Measurements from ENCODE around the gene CLDN3. TPM values are rescaled to one million over a fixed set of nuclear protein-coding genes. Genes with fewer than 3 reads are reported as not detected.

Gene CLDN3
- total RNA-seq, 4 donors from 2014 or later: 55.3 to 944 (median 831) TPM

DNA sequence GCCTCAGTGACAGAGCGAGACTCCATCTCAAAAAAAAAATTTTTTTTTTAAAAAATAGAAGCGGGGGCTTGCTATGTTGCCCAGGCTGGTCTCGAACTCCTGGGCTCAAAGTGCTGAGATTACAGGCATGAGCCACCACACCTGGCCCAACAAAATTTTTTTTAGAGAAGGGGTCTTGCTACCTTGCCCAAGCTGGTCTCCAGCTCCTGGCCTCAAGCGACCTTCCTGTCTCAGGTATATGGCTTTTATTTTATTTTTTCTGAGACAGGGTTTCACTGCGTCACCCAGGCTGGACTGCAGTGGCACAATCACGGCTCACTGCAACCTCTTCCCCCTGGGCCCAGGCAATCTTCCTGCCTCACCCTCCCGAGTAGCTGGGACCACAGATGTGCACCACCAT lies 29.9 kb downstream of the CLDN3 start:
- no peaks in the 10 kb centered on the region for H3K27me3 ChIP-seq
- H3K36me3 ChIP-seq: peaks cover 0 to 23% (median 0%) of the 10 kb centered on the region in 3 donors
- no peaks in the 10 kb centered on the region for H3K9me3 ChIP-seq
- H3K4me1 ChIP-seq: peaks cover 0 to 35% (median 8%) of the 10 kb centered on the region in 4 donors
- no peak for DNase-seq
- peak overlapping the region in 3 of 4 donors; percentile 40 to 84 (median 53) for H3K27ac ChIP-seq
- TF ChIP-seq POLR2A (IDR thresholded peaks at IDR 0.05): no peak
- TF ChIP-seq, protein P1, sequence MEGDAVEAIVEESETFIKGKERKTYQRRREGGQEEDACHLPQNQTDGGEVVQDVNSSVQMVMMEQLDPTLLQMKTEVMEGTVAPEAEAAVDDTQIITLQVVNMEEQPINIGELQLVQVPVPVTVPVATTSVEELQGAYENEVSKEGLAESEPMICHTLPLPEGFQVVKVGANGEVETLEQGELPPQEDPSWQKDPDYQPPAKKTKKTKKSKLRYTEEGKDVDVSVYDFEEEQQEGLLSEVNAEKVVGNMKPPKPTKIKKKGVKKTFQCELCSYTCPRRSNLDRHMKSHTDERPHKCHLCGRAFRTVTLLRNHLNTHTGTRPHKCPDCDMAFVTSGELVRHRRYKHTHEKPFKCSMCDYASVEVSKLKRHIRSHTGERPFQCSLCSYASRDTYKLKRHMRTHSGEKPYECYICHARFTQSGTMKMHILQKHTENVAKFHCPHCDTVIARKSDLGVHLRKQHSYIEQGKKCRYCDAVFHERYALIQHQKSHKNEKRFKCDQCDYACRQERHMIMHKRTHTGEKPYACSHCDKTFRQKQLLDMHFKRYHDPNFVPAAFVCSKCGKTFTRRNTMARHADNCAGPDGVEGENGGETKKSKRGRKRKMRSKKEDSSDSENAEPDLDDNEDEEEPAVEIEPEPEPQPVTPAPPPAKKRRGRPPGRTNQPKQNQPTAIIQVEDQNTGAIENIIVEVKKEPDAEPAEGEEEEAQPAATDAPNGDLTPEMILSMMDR (IDR thresholded peaks at IDR 0.05): no peak
- no peak overlapping the region for H3K4me3 ChIP-seq

GRCh38 chr7:73739387-73739767 lies 30.7 kb downstream of the CLDN3 start:
- Histone ChIP-seq H3K4me3 (peak overlapping the region; percentile 52 to 88 (median 78)), H3K27ac (peak overlapping the region; percentile 84 to 98 (median 94)), H3K4me1 (peaks cover 0 to 35% (median 8%) of the 10 kb centered on the region in 4 donors), H3K36me3 (peaks cover 0 to 23% (median 0%) of the 10 kb centered on the region in 3 donors), H3K27me3 (no peaks in the 10 kb centered on the region), H3K9me3 (no peaks in the 10 kb centered on the region)
- no peak for TF ChIP-seq POLR2A (IDR thresholded peaks at IDR 0.05)
- TF ChIP-seq, protein P1 (IDR thresholded peaks at IDR 0.05): no peak
- peak in 1 of 3 donors; percentile 31 for DNase-seq

GRCh38 chr7:73738612-73739386 lies 31.3 kb downstream of the CLDN3 start, which contains the start of gene ABHD11:
Gene ABHD11, minus strand, starts transcription at chr7:73738802. Its CDS starts 32 bp downstream, at chr7:73738770.
- peak; percentile 99 to 100 (median 99) for DNase-seq
- TF ChIP-seq POLR2A (IDR thresholded peaks at IDR 0.05): peak; percentile 93 to 94
- TF ChIP-seq, protein P1 (IDR thresholded peaks at IDR 0.05): peak in 1 of 6 experiments; percentile 20
- peaks cover 0 to 23% (median 0%) of the 10 kb centered on the region in 3 donors for H3K36me3 ChIP-seq
- peak within 1 kb of the TSS; percentile 84 to 98 (median 94) for H3K27ac ChIP-seq
- H3K9me3 ChIP-seq: no peaks in the 10 kb centered on the region
- peaks cover 0 to 31% (median 8%) of the 10 kb centered on the region in 4 donors for H3K4me1 ChIP-seq
- peak within 1 kb of the TSS; percentile 52 to 88 (median 78) for H3K4me3 ChIP-seq
- H3K27me3 ChIP-seq: no peaks in the 10 kb centered on the region

DNA sequence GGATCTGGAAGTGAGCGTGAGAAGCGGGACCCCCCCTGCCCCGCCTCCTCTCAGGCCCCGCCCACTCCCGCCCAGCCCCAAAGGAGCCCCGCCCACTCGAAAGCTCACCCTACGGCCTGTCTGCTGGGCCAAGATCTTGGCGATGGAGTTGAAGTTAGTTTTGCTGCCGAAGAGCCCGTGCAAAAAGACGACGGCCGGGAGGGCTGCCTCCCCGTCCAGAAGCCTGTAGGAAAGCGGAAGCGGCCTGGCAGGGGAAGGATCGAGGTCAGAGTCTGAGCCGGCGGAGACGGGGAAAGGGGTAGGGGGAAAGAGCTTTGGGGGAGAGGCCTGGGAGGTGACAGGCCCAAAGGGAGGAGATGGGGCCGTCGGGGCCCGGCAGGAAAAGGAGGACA lies 31.9 kb downstream of the CLDN3 start:
- peaks cover 0 to 26% (median 6%) of the 10 kb centered on the region in 4 donors for H3K4me1 ChIP-seq
- H3K4me3 ChIP-seq: peak overlapping the region; percentile 52 to 88 (median 78)
- peak overlapping the region; percentile 84 to 98 (median 94) for H3K27ac ChIP-seq
- no peaks in the 10 kb centered on the region for H3K9me3 ChIP-seq
- peaks cover 0 to 23% (median 0%) of the 10 kb centered on the region in 3 donors for H3K36me3 ChIP-seq
- no peaks in the 10 kb centered on the region for H3K27me3 ChIP-seq
- peak; percentile 71 to 87 (median 84) for DNase-seq
- TF ChIP-seq, protein P1 (IDR thresholded peaks at IDR 0.05): no peak
- no peak for TF ChIP-seq POLR2A (IDR thresholded peaks at IDR 0.05)

GRCh38 chr7:73737491-73738219 lies 32.4 kb downstream of the CLDN3 start:
- no peaks in the 10 kb centered on the region for H3K27me3 ChIP-seq
- peaks cover 0 to 26% (median 5%) of the 10 kb centered on the region in 4 donors for H3K4me1 ChIP-seq
- DNase-seq: no peak
- peaks cover 0 to 23% (median 0%) of the 10 kb centered on the region in 3 donors for H3K36me3 ChIP-seq
- H3K9me3 ChIP-seq: no peaks in the 10 kb centered on the region
- H3K4me3 ChIP-seq: peak overlapping the region; percentile 52 to 88 (median 78)
- no peak for TF ChIP-seq POLR2A (IDR thresholded peaks at IDR 0.05)
- TF ChIP-seq, protein P1 (IDR thresholded peaks at IDR 0.05): no peak
- peak overlapping the region; percentile 84 to 98 (median 94) for H3K27ac ChIP-seq

All from Peyer's patch (tissue), 4 donors.